Measurements from ENCODE around the gene LILRA2.

LILRA2 gene

GRCh38 chr19:54532528-54532927 lies 41.1 kb upstream of the LILRA2 start:
- H3K4me3 ChIP-seq (IDR thresholded peaks at IDR 0.05; ENCODE audit: insufficient read depth, low read depth, low read length), result no peak overlapping the region
- no peak for TF ChIP-seq CTCF (conservative IDR thresholded peaks at IDR 0.05; ENCODE audit: low read depth, low read length)
- no peaks in the 10 kb centered on the region for H3K4me1 ChIP-seq (ENCODE audit: low read depth, poor library complexity, severe bottlenecking)
- H3K9ac ChIP-seq, result no peak overlapping the region
- peaks cover 17% of the 10 kb centered on the region; the same call in 1 of the 2 replicates for H3K27me3 ChIP-seq (ENCODE audit: insufficient read depth, low read depth)
- no peaks in the 10 kb centered on the region for H4K20me1 ChIP-seq (ENCODE audit: insufficient read depth)
- H3K27ac ChIP-seq, result no peak overlapping the region
- no peaks in the 10 kb centered on the region for H3K36me3 ChIP-seq (ENCODE audit: insufficient read depth)
- no peak overlapping the region for H2AFZ ChIP-seq (ENCODE audit: low read depth)
- H3K4me2 ChIP-seq, result no peak overlapping the region
- H3K79me2 ChIP-seq (ENCODE audit: insufficient read depth, low read depth), result no peaks in the 10 kb centered on the region

GRCh38 chr19:54533476-54533875 lies 40.1 kb upstream of the LILRA2 start:
- Histone ChIP-seq H4K20me1 (ENCODE audit: insufficient read depth) (no peaks in the 10 kb centered on the region), H3K27me3 (ENCODE audit: insufficient read depth, low read depth) (peaks cover 17% of the 10 kb centered on the region; the same call in 1 of the 2 replicates), H3K79me2 (ENCODE audit: insufficient read depth, low read depth) (no peaks in the 10 kb centered on the region), H3K4me3 (IDR thresholded peaks at IDR 0.05; ENCODE audit: insufficient read depth, low read depth, low read length) (no peak overlapping the region), H3K4me2 (no peak overlapping the region), H3K4me1 (ENCODE audit: low read depth, poor library complexity, severe bottlenecking) (no peaks in the 10 kb centered on the region), H3K9ac (no peak overlapping the region), H3K27ac (no peak overlapping the region), H2AFZ (ENCODE audit: low read depth) (no peak overlapping the region), H3K36me3 (ENCODE audit: insufficient read depth) (no peaks in the 10 kb centered on the region)
- TF ChIP-seq CTCF (conservative IDR thresholded peaks at IDR 0.05; ENCODE audit: low read depth, low read length), result no peak

- no peak for TF ChIP-seq CTCF (conservative IDR thresholded peaks at IDR 0.05; ENCODE audit: low read depth, low read length)
- H3K79me2 ChIP-seq (ENCODE audit: insufficient read depth, low read depth), result no peaks in the 10 kb centered on the region
- no peaks in the 10 kb centered on the region for H3K36me3 ChIP-seq (ENCODE audit: insufficient read depth)
- peaks cover 17% of the 10 kb centered on the region; the same call in 1 of the 2 replicates for H3K27me3 ChIP-seq (ENCODE audit: insufficient read depth, low read depth)
- no peaks in the 10 kb centered on the region for H4K20me1 ChIP-seq (ENCODE audit: insufficient read depth)
- no peak overlapping the region for H3K4me3 ChIP-seq (IDR thresholded peaks at IDR 0.05; ENCODE audit: insufficient read depth, low read depth, low read length)
- H2AFZ ChIP-seq (ENCODE audit: low read depth), result no peak overlapping the region
- H3K4me1 ChIP-seq (ENCODE audit: low read depth, poor library complexity, severe bottlenecking), result no peaks in the 10 kb centered on the region
- no peak overlapping the region for H3K27ac ChIP-seq
- no peak overlapping the region for H3K4me2 ChIP-seq
- H3K9ac ChIP-seq, result no peak overlapping the region
These were observed 39.4 kb upstream of the LILRA2 start for GRCh38 chr19:54534156-54534555.

- Histone ChIP-seq H3K79me2 (ENCODE audit: insufficient read depth, low read depth) (no peaks in the 10 kb centered on the region), H3K4me2 (no peak overlapping the region), H3K4me1 (ENCODE audit: low read depth, poor library complexity, severe bottlenecking) (no peaks in the 10 kb centered on the region), H3K27ac (no peak overlapping the region), H3K4me3 (IDR thresholded peaks at IDR 0.05; ENCODE audit: insufficient read depth, low read depth, low read length) (no peak overlapping the region), H2AFZ (ENCODE audit: low read depth) (no peak overlapping the region), H4K20me1 (ENCODE audit: insufficient read depth) (no peaks in the 10 kb centered on the region), H3K27me3 (ENCODE audit: insufficient read depth, low read depth) (peaks cover 24% of the 10 kb centered on the region; the same call in 1 of the 2 replicates), H3K9ac (no peak overlapping the region), H3K36me3 (ENCODE audit: insufficient read depth) (no peaks in the 10 kb centered on the region)
- no peak for TF ChIP-seq CTCF (conservative IDR thresholded peaks at IDR 0.05; ENCODE audit: low read depth, low read length)
These were observed 38.0 kb upstream of the LILRA2 start for GRCh38 chr19:54535601-54536000.
